ENCODE data around the gene SDK1. TPM values are rescaled to one million over a fixed set of nuclear protein-coding genes. Genes with fewer than 3 reads are reported as not detected.
A peak's percentile ranks its signal among the peaks of the same experiment; 100 is the strongest.

The SDK1 gene
- total and polyA plus RNA-seq, 2 of the 8 experiments (the other 6 are each of a cell fraction or from before 2014, with no cell fraction given) = 3.3 to 7.2 TPM

DNA sequence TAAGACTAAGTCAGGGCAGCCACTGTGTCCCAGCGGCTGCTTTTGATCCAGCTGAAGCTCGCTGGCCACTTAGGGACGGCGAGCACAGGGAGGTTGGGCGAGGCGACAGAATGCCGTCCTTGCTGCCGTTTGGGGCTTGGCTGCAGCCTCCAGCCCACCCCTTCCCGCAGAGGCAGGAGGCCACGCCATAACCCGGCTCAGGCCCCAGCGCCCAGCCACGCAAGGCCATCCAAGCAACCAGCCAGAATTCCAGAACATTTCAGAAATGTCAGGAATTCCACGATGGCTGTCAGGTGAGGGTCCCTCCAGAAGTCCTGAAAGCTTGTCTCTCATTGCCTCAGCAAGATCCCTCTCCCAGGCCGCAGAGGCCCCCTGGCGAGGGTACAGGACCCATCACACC lies 901.9 kb downstream of the SDK1 start:
- Histone ChIP-seq H3K4me2 (ENCODE audit: insufficient read depth in 1 of 2, low read depth in 2 of 2, low read length in 2 of 2) (no peak overlapping the region), H3K27me3 (replicated peaks in 1 of 4; ENCODE audit: control insufficient read depth in 3 of 4, extremely low read depth in 1 of 4, insufficient read depth in 3 of 4, low read length in 3 of 4) (no peaks in the 10 kb centered on the region), H2AK5ac (ENCODE audit: low read depth, low read length) (no peak overlapping the region), H2BK120ac (replicated peaks; ENCODE audit: low read depth, low read length) (no peak overlapping the region), H3K4me1 (replicated peaks in 1 of 4; ENCODE audit: control insufficient read depth in 3 of 4, insufficient read depth in 4 of 4, low read length in 3 of 4) (no peaks in the 10 kb centered on the region; a peak in 1 of 7 replicates), H2BK20ac (ENCODE audit: low read length) (no peak overlapping the region), H3K56ac (replicated peaks; ENCODE audit: insufficient read length, low read depth, low read length) (no peak overlapping the region), H3K14ac (ENCODE audit: insufficient read length) (no peak overlapping the region), H2BK15ac (ENCODE audit: low read length) (no peak overlapping the region), H3K79me1 (ENCODE audit: low read depth, low read length) (no peaks in the 10 kb centered on the region), H2AFZ (ENCODE audit: low read length) (no peak overlapping the region), H3K36me3 (ENCODE audit: control insufficient read depth in 2 of 4, insufficient read depth in 4 of 4, low read length in 3 of 4) (no peaks in the 10 kb centered on the region), H3K18ac (ENCODE audit: extremely low read depth, low read length) (no peak overlapping the region), H2BK12ac (ENCODE audit: low read depth, low read length) (no peak overlapping the region), H3K9ac (replicated peaks in 1 of 4; ENCODE audit: extremely low read depth in 1 of 4, low read depth in 3 of 4, low read length in 3 of 4) (no peak overlapping the region), H4K5ac (ENCODE audit: insufficient read length, low read depth, low read length) (no peak overlapping the region), H3K4ac (replicated peaks; ENCODE audit: insufficient read length, low read depth, low read length) (peak overlapping the region; percentile 76), H3K23ac (ENCODE audit: insufficient read length) (no peak overlapping the region), H4K20me1 (replicated peaks in 1 of 2; ENCODE audit: control insufficient read depth in 1 of 2, insufficient read depth in 2 of 2, low read length in 2 of 2) (no peaks in the 10 kb centered on the region), H3K79me2 (ENCODE audit: control insufficient read depth in 1 of 2, insufficient read depth in 2 of 2, low read length in 2 of 2) (no peaks in the 10 kb centered on the region), H3K9me3 (ENCODE audit: insufficient read depth in 2 of 2, low read depth in 1 of 2, low read length in 1 of 2) (no peaks in the 10 kb centered on the region), H4K8ac (ENCODE audit: extremely low read depth, insufficient read depth, low read length) (no peak overlapping the region; the same call in 1 of the 2 replicates), H4K91ac (replicated peaks; ENCODE audit: insufficient read length, low read length) (no peak overlapping the region), H3K23me2 (ENCODE audit: low read depth, low read length) (no peaks in the 10 kb centered on the region), H3K27ac (ENCODE audit: low read depth, low read length) (no peak overlapping the region), H2BK5ac (ENCODE audit: low read depth, low read length) (no peak overlapping the region), H3K4me3 (ENCODE audit: extremely low read depth in 1 of 4, insufficient read depth in 2 of 4, low read depth in 3 of 4, low read length in 4 of 4) (no peak overlapping the region)
- TF ChIP-seq RXRA (IDR thresholded peaks at IDR 0.05; ENCODE audit: insufficient read depth, low read depth, low read length) (no peak), TEAD4 (IDR thresholded peaks at IDR 0.05; ENCODE audit: low read depth, low read length) (0 out of 2 replicates have a peak, but pooled peaks have one; percentile 19)
- ChIA-PET POLR2A (ENCODE audit: partially characterized antibody) (no interaction called here), CTCF (ENCODE audit: partially characterized antibody) (interaction anchor here (1.7 kb wide), 1 partner anchor 23 kb away, joined by 4 read pairs; no protein-coding TSS in a partner anchor)
- DNase-seq (ENCODE audit: low read depth in 1 of 2, low spot score in 2 of 2) (no peak), FAIRE-seq (no peak)
- WGBS, 2 experiments (ENCODE audit: extremely low coverage in 1 of 2, insufficient coverage in 1 of 2, insufficient read length in 1 of 2, insufficient replicate concordance in 2 of 2, low coverage in 1 of 2, low lambda C conversion rate in 2 of 2, missing lambda C conversion rate in 1 of 2) = 84% methylated on average over 16 of the region's 16 CpGs; no CpG with 5 or more reads in 1 of the 2 experiments
